ENCODE results near the gene COL5A1.

Gene COL5A1

GRCh38 chr9:134641173-134641989, at the start of gene COL5A1:
COL5A1 (plus strand) TSS chr9:134641803; CDS start chr9:134642188, 385 bp downstream.
- peak; percentile 77 for DNase-seq (ENCODE audit: low read depth)

DNA sequence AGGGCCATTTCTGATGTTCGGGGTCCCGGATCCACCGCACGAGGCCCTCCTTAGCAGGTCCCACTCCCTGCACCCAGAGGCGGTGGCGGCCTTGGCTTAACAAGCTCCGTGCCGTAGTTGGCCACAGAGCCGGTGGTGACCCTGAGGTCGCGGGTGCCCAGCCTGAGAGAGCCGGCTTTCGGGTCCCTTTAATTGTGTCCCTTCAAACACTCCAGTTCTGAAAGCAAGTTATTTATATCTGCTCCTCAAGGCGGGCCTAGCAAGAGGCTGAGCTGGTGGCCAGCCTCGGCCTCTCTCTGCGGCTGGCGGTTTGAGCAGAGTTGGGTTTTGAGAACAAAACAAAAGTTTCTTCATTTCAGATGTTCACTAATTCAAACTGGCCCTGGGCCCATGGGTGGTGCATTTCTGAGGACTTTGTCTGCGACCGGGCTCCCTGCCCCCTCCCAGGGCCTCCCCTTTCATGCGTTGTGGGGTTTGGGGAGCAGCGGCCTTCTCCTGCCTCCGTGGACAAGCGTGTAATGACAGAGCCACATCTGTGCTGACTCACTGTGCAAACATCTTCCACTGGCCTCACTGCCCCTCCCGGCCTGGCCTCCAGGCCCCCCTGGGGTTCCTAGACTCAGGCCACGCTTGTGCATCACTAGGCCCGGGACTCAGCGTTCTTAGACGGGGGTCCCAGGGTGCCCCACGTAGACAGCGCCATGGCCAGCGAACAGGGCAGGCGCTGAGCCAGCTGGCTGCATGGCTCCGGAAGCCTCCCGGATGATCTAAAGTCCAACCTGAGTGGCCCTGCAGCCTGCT, 49.4 kb upstream of the COL5A1 start:
- no peak overlapping the region for H3K4me3 ChIP-seq (ENCODE audit: low read depth, low read length)
- DNase-seq (ENCODE audit: low read depth), result peak; percentile 88

More at GRCh38 chr9:134641173-134641989, at the start of gene COL5A1:
- peak within 1 kb of the TSS; percentile 85 for H3K4me3 ChIP-seq (ENCODE audit: low read depth, low read length)

GRCh38 chr9:134592819-134593200, 48.8 kb upstream of the COL5A1 start:
- no peak overlapping the region for H3K4me3 ChIP-seq (ENCODE audit: low read depth, low read length)
- no peak for DNase-seq (ENCODE audit: low read depth)

DNA sequence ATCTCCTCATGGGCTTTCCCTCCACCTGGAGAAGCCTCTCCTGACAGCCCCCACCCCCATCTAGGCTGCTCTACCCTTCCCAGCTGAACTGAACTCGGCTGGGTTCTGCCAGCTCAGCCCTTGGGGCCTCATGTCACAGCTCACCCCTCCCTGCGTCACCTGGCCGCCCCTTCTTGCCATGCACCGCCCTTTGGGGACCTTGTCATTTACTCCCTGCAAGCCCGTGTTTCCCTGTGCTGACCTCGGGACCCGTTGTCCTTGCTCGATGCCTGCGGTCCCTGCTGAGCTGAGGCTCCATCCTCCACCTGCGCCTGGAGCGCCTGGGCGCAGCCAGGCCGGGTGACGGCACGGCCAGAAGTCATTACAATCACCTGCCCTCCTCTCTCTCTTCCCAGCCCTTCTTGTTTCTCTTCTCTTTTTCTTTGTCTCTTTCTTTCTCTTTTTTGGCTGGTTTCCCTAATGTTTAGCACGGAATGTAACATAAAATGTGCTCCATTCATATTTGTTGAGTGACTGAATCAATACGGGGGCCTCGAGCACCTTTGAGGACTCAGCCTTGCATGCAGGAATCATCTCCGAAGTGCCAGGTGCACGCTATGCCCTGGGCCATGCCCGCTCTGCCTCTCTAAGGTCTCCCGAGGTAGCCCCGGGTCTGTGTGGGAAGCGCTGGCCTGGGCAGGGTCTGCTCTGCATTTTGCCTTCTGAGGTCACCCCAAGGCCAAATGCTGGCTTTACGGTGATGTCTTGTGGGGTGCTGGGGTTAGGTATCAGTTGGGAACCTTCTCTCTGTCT, 48.1 kb upstream of the COL5A1 start:
- no peak for DNase-seq (ENCODE audit: low read depth)
- H3K4me3 ChIP-seq (ENCODE audit: low read depth, low read length), result no peak overlapping the region

DNA sequence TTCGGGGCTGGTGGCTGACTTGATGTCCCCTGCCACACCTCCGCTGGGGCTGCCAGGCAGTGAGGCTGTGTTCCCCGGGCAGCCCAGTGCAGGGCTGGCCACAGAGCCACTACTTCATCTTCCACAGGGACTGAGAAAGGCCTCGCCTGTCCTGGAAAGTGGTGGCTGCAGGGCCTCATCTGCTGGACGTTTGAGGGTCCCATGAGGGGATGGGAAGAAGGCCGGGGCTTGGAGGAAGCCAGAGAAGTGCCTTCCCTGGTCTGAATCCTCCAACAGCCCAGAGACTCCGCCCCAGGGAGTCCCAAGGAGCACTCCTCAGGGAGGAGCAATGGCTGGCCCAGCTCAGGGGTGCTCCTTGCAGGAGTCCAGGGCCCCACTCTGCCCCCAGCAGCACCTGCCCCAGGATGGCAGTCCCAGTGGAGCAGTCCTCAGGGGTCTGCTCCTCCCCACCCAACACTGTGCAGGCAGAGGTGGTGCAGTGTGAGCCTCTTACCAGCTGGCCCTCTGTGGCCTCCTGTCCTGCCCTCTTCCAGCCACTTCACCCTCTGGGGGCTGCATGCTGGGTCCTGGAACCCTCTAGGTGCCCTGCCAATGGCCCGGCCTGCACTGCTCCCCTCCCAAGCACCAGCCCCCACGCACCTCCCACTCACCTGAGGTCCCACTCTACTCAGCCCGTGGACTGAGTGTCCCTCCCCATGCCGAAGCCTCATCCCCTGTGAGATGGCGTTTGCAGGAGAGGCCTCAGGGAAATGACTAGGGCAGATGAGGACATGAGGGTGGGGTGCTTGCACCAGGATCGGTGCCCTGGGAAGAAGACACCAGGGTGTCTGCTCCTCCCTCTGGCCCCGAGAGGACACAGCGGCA, 47.3 kb upstream of the COL5A1 start:
- no peak for DNase-seq (ENCODE audit: low read depth)

GRCh38 chr9:134595014-134595413, 46.6 kb upstream of the COL5A1 start:
- H3K4me3 ChIP-seq (ENCODE audit: low read depth, low read length), result no peak overlapping the region
- DNase-seq (ENCODE audit: low read depth), result no peak

More for the DNA sequence above, 47.3 kb upstream of the COL5A1 start:
- no peak overlapping the region for H3K4me3 ChIP-seq (ENCODE audit: low read depth, low read length)

- no peak overlapping the region for H3K4me3 ChIP-seq (ENCODE audit: low read depth, low read length)
- no peak for DNase-seq (ENCODE audit: low read depth)
Measured at GRCh38 chr9:134597041-134597913, 44.3 kb upstream of the COL5A1 start.

DNA sequence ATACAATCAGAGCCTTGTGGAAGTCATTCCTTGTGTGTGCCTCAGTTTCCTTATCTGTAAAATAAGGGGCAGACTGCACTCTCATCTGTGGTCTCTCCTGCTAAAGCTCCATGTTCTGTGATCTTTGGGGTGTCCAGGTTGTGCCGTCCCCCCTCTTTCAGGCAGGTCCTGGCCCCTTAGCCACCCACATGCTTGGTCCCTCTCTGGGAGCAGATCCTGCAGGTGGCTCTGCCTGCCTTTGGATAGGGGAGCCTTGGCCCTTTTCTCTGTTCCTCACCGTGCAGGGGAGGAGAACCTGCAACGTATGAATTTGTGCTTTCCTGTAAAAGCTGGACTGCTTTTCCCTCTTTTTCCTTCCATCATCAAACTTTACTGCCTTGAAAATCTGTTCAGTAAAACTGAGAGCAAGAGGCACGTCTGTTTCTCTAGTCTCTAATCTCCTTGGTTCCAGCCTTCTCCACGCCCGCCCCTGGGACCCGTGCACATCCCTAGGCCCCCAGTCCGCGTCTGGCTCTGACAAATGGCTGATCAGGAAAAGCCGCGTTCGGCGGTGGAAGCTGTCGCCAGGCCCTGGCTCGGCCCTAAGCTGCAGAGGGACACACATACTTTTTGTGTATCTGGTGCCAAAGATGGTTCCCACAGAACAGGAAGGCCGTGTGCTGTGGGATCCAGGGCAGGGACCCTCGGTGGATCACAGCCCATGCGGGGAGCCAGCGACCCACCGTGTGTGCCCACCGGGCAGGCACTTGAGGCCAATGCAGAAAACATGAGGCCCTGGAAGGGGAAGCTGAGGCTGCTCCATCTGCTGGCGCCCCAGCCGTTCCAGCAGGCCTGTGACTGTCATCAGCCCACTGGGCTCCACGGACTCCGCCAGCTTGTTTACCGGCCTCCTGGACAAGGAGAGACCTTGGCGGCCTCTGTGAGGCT, 43.4 kb upstream of the COL5A1 start:
- DNase-seq (ENCODE audit: low read depth), result no peak
- no peak overlapping the region for H3K4me3 ChIP-seq (ENCODE audit: low read depth, low read length)

DNA sequence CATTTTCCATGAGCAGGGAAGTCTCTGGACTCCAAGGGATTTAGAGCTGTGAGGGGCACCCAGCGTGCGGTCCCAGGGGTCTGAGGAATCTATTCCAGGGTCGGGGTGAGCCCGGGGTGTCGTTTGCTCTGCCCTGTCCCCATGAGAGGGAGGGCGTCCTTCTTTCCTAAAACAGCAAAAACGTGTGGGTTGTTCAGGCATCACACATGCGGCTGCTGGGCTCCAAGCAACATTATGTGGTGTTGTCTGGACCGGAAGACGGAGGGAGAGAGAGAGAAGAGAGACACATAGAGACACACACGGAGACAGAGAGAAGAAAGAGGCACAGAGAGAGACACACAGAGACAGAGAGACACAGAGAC, 42.7 kb upstream of the COL5A1 start:
- DNase-seq (ENCODE audit: low read depth), result no peak
- no peak overlapping the region for H3K4me3 ChIP-seq (ENCODE audit: low read depth, low read length)

DNA sequence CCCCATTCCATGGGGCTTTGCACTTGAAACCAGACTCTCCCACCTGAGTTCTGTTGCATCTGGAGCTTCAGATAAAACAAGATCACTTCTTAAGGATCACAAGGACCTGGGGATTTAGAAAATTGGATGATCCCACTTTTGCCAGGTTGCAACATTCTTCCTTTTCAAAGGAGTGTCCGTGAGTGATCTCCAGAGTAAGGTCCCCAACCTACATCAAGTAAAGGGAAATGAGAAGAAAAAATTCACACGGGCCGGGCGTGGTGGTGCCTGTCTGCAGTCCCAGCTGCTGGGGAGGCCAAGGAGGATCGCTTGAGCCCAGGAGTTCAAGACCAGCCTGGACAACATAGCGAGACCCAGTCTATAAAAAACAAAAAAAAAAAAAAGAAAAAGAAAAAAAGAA, 41.2 kb upstream of the COL5A1 start:
- DNase-seq (ENCODE audit: low read depth), result no peak
- H3K4me3 ChIP-seq (ENCODE audit: low read depth, low read length), result no peak overlapping the region

DNA sequence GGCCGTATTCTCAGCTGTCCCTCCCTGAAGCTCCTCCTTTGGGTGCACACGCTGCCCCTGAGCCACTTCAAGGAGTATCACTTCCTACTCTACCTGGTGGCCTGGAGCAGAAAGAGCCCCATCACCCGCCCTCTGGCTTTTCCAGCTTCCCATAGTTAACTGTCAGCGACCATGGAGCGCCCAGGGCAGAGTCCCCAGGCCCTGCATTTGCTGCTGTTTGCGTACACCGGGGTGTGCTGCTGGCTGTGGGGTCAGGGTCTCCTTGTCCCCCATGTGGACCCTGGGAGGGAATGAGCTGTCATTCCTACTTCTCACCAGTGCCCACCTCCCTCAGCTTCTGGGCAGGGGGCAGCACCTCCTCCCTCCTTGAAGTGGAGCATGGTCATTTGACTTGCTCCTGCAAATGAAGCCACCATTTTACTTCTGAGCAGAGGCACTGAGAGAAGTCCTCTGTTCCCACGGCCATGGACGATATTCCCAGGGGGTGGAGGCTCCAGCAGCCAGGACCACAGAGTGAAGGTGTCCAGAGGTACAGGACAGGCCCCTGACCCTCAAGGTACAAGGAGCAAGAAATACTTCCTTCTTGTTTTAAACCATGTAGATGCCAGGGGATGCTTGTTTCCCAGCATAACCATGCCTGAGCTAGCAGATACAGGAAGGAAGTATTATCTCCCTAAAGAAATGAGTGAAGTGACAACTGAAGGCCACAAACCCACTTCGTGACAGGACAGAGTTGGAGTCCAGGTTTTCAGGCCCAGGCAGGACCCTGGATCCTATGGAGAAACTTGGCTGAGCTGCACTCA, 40.6 kb upstream of the COL5A1 start:
- no peak overlapping the region for H3K4me3 ChIP-seq (ENCODE audit: low read depth, low read length)
- no peak for DNase-seq (ENCODE audit: low read depth)

DNA sequence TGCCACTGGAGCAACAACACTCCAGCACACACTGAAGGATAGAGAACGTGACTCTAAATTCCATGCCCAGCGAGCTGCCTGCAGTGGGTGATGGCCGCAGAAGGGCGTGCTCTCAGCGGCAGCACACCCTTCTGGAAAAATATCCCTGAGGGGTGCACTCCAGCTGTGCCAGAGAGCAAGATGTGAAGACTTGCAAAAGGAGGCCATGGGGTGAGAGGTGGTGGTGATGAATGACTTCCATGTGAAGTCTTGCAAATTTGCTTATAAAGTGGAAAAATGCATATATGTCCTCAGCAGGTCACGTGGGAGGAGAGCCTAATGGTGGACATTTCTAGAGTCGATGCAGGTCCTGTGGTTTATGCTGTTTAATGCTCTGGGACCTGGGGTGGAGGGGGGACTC, 39.8 kb upstream of the COL5A1 start:
- DNase-seq (ENCODE audit: low read depth), result no peak
- no peak overlapping the region for H3K4me3 ChIP-seq (ENCODE audit: low read depth, low read length)

GRCh38 chr9:134602547-134603362, 38.8 kb upstream of the COL5A1 start:
- DNase-seq (ENCODE audit: low read depth), result peak; percentile 90

DNA sequence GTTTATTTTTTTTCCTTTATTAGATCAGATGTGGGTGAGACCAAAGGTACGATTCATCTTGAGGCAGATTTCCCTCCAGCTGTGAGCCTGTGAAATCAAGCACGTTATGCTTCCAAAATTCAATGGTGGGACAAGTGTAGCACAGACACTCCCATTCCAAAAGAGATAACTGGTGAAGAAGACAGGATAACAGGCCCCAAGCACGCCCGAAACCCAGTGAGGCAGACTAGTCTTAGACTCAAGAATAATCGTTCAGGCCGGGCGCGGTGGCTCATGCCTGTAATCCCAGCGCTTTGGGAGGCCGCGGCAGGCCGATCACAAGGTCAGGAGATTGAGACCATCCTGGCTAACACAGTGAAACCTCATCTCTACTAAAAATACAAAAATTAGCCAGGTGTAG, 36.8 kb upstream of the COL5A1 start:
- no peak overlapping the region for H3K4me3 ChIP-seq (ENCODE audit: low read depth, low read length)
- DNase-seq (ENCODE audit: low read depth), result no peak

More at GRCh38 chr9:134602547-134603362, 38.8 kb upstream of the COL5A1 start:
- no peak overlapping the region for H3K4me3 ChIP-seq (ENCODE audit: low read depth, low read length)

DNA sequence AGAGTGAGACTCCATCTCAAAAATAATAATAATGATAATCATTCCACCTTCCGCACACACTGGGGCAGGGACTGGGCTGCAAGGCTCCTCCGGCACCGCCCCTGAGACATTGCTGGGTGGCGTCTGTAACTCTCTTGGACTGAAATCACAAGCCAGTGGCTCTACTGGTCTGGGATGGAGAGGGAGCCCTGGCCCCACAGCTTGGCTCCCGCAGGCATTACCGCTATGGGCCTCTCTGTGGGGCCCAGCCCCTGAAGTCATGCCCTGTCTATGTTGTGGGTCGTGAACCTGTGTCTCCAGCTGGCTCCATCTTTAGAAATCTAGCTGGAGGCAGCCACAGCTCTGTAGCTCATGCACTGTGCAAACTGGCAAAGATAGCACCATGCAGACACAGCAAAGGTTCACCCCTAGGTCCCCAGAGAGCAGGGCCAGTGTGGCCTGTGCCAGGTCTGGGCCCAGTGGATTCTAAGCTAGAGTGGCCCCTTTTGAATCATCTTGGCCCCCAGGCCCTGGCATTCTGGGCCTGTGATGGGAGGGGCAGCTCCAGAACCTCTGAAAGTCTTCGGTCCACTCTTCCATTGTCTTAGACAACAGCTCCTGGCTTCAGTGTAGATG, 36.1 kb upstream of the COL5A1 start:
- H3K4me3 ChIP-seq (ENCODE audit: low read depth, low read length), result no peak overlapping the region
- DNase-seq (ENCODE audit: low read depth), result no peak

Measured in skeletal muscle cell (primary cell).